Measurements from ENCODE around the gene ARID4B. TPM values are rescaled to one million over a fixed set of nuclear protein-coding genes. Genes with fewer than 3 reads are reported as not detected.
"Not testable (repeated sequence)": the region's sequence is repeated elsewhere in the genome, so short reads cannot be mapped to it uniquely, and the experiment has no call there.

ARID4B gene
- 23.8 TPM for polyA plus RNA-seq (2013, experiment 1 of 2)
- 23.5 TPM for polyA plus RNA-seq (2013, experiment 2 of 2)

DNA sequence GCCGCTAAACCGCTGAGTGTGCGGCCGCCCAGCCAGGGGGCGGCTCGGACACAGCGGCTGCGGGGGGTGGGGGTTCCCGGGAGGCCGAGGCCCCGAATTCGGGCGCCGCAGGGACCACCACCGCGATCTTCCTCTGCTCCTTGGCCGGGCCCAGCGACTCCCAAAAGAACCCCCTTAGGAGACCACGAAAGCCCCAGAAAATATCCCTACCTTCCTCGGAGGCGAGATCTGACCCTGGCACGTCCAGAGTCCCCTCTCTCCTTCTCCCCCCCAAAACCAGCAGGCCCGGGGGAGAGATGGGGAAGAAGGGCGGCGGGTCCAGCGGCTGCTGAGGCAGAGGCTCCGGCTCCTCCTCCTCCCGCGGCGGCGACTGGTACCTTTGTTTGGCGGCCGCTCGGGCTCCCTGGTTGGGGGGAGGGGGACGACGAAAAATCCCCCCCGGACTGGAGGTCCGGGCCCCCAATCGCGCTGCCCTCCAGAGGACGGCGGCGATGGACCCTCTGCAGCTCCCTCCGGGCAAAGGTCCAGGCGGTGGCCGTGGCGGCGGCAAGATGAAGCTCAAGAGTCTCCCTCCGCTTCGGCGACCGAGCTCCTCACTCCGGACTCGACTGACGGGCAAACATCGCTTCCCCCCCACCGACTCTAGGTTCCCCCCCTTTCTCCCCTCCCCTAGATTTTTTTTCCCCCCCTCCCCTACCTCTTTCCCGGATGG lies at the start of gene ARID4B:
Gene ARID4B, minus strand, starts transcription at position 621 of the 712 bp plus-strand sequence. CDS start 1,260 bp downstream, outside the sequence.
- H3K4me3 ChIP-seq (ENCODE audit: low read length): peak within 1 kb of the TSS; percentile 96
- H3K9me3 ChIP-seq (ENCODE audit: insufficient read depth, low read depth, low read length): no peaks in the 10 kb centered on the region
- H3K4me1 ChIP-seq (ENCODE audit: insufficient read depth, low read length): peaks cover 30% of the 10 kb centered on the region
- no peaks in the 10 kb centered on the region for H3K27me3 ChIP-seq (ENCODE audit: insufficient read depth, low read length)
- H3K36me3 ChIP-seq (ENCODE audit: insufficient read depth, low read length): peaks cover 24% of the 10 kb centered on the region
- peak within 1 kb of the TSS; percentile 97 for H3K27ac ChIP-seq (ENCODE audit: low read depth, low read length)
- under 1% methylated on average over 55 of the region's 58 CpGs for WGBS
- H3K9ac ChIP-seq (ENCODE audit: low read depth, low read length): peak within 1 kb of the TSS; percentile 95

- no peak overlapping the region for H3K27ac ChIP-seq (ENCODE audit: low read depth, low read length)
- H3K9ac ChIP-seq (ENCODE audit: low read depth, low read length): no peak overlapping the region
- no peak overlapping the region for H3K4me3 ChIP-seq (ENCODE audit: low read length)
- H3K4me1 ChIP-seq (ENCODE audit: insufficient read depth, low read length): no peaks in the 10 kb centered on the region
- no peaks in the 10 kb centered on the region for H3K27me3 ChIP-seq (ENCODE audit: insufficient read depth, low read length)
- 97% methylated on average over 6 of the region's 6 CpGs for WGBS
- H3K36me3 ChIP-seq (ENCODE audit: insufficient read depth, low read length): peaks cover 25% of the 10 kb centered on the region
- peaks cover under 1% of the 10 kb centered on the region; the same call in 1 of the 2 replicates for H3K9me3 ChIP-seq (ENCODE audit: insufficient read depth, low read depth, low read length)
Observed at GRCh38 chr1:235375919-235376605, 48.1 kb upstream of the ARID4B start.

DNA sequence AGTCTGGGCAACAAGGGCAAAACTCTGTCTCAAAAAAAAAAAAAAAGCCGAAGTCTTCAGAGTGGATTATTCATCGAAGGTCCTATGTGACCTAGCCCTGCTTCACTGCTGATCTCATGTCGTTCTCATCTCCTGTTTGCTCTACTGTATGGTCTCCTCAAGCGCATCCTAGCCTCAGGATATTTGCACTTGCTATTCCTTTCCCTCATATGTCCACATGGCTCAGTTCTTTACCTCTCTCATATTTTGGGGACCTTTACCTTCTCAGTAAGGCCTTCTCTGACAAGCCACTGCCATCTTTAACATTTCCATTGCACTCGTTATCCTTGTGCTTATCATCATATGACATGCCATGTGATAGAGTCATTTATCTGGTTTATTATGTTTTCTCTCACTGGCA lies 41.8 kb upstream of the ARID4B start:
- 94% methylated on average over 5 of the region's 5 CpGs for WGBS

DNA sequence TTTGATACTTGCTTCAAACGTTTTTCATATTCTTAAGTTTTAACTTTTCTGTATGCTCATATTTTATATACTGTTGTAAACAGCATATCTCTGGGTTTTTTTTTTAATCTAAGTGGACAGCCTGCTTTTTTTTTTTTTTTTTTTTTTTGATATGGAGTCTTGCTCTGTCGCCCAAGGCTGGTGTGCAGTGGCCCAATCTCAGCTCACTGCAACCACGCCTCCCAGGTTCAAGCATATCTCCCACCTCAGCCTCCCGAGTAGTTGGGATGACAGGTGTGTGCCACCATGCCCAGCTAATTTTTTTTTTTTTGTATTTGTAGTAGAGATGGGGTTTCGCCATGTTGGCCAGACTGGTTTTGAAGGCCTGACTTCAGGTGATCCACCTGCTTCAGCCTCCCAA lies 40.4 kb upstream of the ARID4B start:
- peaks cover 3% of the 10 kb centered on the region; the same call in 1 of the 2 replicates for H3K36me3 ChIP-seq (ENCODE audit: insufficient read depth, low read length)
- H3K9me3 ChIP-seq (ENCODE audit: insufficient read depth, low read depth, low read length): no peaks in the 10 kb centered on the region
- 0 out of 2 replicates have a peak overlapping the region, but pooled peaks have one; percentile 8 for H3K9ac ChIP-seq (ENCODE audit: low read depth, low read length)
- H3K27me3 ChIP-seq (ENCODE audit: insufficient read depth, low read length): no peaks in the 10 kb centered on the region
- no peaks in the 10 kb centered on the region for H3K4me1 ChIP-seq (ENCODE audit: insufficient read depth, low read length)
- H3K4me3 ChIP-seq (ENCODE audit: low read length): peak overlapping the region; percentile 79
- H3K27ac ChIP-seq (ENCODE audit: low read depth, low read length): no peak overlapping the region
- WGBS: 93% methylated on average over 4 of the region's 5 CpGs

More for the DNA sequence above, 41.8 kb upstream of the ARID4B start:
- Histone ChIP-seq H3K27me3 (ENCODE audit: insufficient read depth, low read length) (no peaks in the 10 kb centered on the region), H3K9me3 (ENCODE audit: insufficient read depth, low read depth, low read length) (no peaks in the 10 kb centered on the region), H3K9ac (ENCODE audit: low read depth, low read length) (no peak overlapping the region), H3K36me3 (ENCODE audit: insufficient read depth, low read length) (peaks cover 7% of the 10 kb centered on the region; the same call in 1 of the 2 replicates), H3K4me3 (ENCODE audit: low read length) (no peak overlapping the region), H3K4me1 (ENCODE audit: insufficient read depth, low read length) (no peaks in the 10 kb centered on the region), H3K27ac (ENCODE audit: low read depth, low read length) (no peak overlapping the region)

DNA sequence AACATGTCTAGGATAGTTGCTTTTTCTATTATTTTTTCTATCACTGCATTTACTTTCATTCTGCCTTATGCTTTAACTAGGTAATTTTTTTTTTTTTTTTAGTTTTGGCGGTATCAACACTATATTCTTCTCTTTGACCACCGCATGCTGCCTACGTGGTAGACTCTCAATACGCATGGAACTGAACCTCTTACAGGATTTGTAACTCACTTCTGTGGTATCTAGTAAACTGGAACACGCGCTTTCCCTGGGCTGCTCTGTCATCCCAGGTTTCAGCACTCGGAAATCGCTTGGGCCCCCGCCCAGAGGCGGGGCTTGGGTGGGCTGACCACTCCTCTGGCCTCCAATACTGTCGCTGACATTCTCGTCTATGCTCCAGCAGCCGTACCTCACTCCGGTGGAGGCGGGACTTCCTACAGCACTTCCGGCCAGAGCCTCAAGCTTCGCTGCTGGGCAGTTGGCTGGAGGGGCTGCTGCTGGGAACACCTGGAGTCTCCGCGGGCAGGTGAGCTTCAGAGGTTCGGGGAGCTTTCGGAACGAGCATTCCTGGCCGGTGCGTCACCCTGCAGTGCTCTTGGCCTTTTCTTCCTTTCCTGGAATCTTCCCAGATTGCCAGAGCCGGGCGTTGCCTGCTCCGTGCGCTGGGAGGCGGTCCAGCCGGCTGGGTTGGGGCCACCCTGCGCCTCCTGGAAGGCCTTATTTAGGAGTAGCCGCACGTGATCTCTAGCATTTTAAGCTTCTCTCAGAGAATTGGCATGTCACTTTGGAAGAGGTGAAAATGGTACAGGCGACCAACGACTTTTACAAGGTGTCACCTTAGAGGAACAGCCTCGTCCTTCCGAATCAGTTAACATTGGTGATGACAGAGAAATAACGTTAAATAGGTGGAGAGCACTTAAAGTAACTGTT lies 39.3 kb upstream of the ARID4B start, which contains the start of gene TBCE:
Gene TBCE, plus strand, starts transcription at position 428 of the 909 bp plus-strand sequence. CDS start 12,623 bp downstream, outside the sequence.
- under 1% methylated on average over 38 of the region's 38 CpGs for WGBS
- H3K4me1 ChIP-seq (ENCODE audit: insufficient read depth, low read length): no peaks in the 10 kb centered on the region
- H3K9ac ChIP-seq (ENCODE audit: low read depth, low read length): peak within 1 kb of the TSS; percentile 76
- peaks cover 2% of the 10 kb centered on the region; the same call in 1 of the 2 replicates for H3K36me3 ChIP-seq (ENCODE audit: insufficient read depth, low read length)
- H3K27ac ChIP-seq (ENCODE audit: low read depth, low read length): peak within 1 kb of the TSS; percentile 89; the same call in 1 of the 2 replicates
- no peaks in the 10 kb centered on the region for H3K9me3 ChIP-seq (ENCODE audit: insufficient read depth, low read depth, low read length)
- H3K4me3 ChIP-seq (ENCODE audit: low read length): peak within 1 kb of the TSS; percentile 79
- no peaks in the 10 kb centered on the region for H3K27me3 ChIP-seq (ENCODE audit: insufficient read depth, low read length)

GRCh38 chr1:235366286-235366685 lies 38.3 kb upstream of the ARID4B start:
- Histone ChIP-seq H3K9ac (ENCODE audit: low read depth, low read length) (no peak overlapping the region), H3K27ac (ENCODE audit: low read depth, low read length) (no peak overlapping the region), H3K4me3 (ENCODE audit: low read length) (no peak overlapping the region), H3K36me3 (ENCODE audit: insufficient read depth, low read length) (no peaks in the 10 kb centered on the region), H3K9me3 (ENCODE audit: insufficient read depth, low read depth, low read length) (no peaks in the 10 kb centered on the region), H3K4me1 (ENCODE audit: insufficient read depth, low read length) (no peaks in the 10 kb centered on the region), H3K27me3 (ENCODE audit: insufficient read depth, low read length) (no peaks in the 10 kb centered on the region)
- WGBS: 88% methylated on average over 5 of the region's 5 CpGs

- not testable (repeated sequence) for H3K36me3 ChIP-seq (ENCODE audit: insufficient read depth, low read length); H3K9me3 ChIP-seq (ENCODE audit: insufficient read depth, low read depth, low read length); H3K4me3 ChIP-seq (ENCODE audit: low read length); H3K27ac ChIP-seq (ENCODE audit: low read depth, low read length); H3K9ac ChIP-seq (ENCODE audit: low read depth, low read length); H3K4me1 ChIP-seq (ENCODE audit: insufficient read depth, low read length); H3K27me3 ChIP-seq (ENCODE audit: insufficient read depth, low read length)
- WGBS: 93% methylated on average over 8 of the region's 9 CpGs
Observed at GRCh38 chr1:235364189-235364588, 36.2 kb upstream of the ARID4B start.

- H3K9ac ChIP-seq (ENCODE audit: low read depth, low read length): no peak overlapping the region
- H3K27ac ChIP-seq (ENCODE audit: low read depth, low read length): no peak overlapping the region
- H3K9me3 ChIP-seq (ENCODE audit: insufficient read depth, low read depth, low read length): no peaks in the 10 kb centered on the region
- no peaks in the 10 kb centered on the region for H3K27me3 ChIP-seq (ENCODE audit: insufficient read depth, low read length)
- no peak overlapping the region for H3K4me3 ChIP-seq (ENCODE audit: low read length)
- 88% methylated on average over 3 of the region's 3 CpGs for WGBS
- H3K4me1 ChIP-seq (ENCODE audit: insufficient read depth, low read length): peaks cover 5% of the 10 kb centered on the region; the same call in 1 of the 2 replicates
- H3K36me3 ChIP-seq (ENCODE audit: insufficient read depth, low read length): no peaks in the 10 kb centered on the region
Observed at GRCh38 chr1:235358899-235359298, 30.9 kb upstream of the ARID4B start.

GRCh38 chr1:235357485-235358373 lies 29.8 kb upstream of the ARID4B start:
- H3K4me1 ChIP-seq (ENCODE audit: insufficient read depth, low read length): peaks cover 5% of the 10 kb centered on the region; the same call in 1 of the 2 replicates
- 82% methylated on average over 11 of the region's 11 CpGs for WGBS
- no peaks in the 10 kb centered on the region for H3K9me3 ChIP-seq (ENCODE audit: insufficient read depth, low read depth, low read length)
- no peak overlapping the region for H3K27ac ChIP-seq (ENCODE audit: low read depth, low read length)
- H3K36me3 ChIP-seq (ENCODE audit: insufficient read depth, low read length): no peaks in the 10 kb centered on the region
- H3K9ac ChIP-seq (ENCODE audit: low read depth, low read length): no peak overlapping the region
- H3K4me3 ChIP-seq (ENCODE audit: low read length): no peak overlapping the region
- H3K27me3 ChIP-seq (ENCODE audit: insufficient read depth, low read length): no peaks in the 10 kb centered on the region

GRCh38 chr1:235351898-235352297 lies 23.9 kb upstream of the ARID4B start:
- no peak overlapping the region for H3K9ac ChIP-seq (ENCODE audit: low read depth, low read length)
- no peaks in the 10 kb centered on the region for H3K36me3 ChIP-seq (ENCODE audit: insufficient read depth, low read length)
- no peak overlapping the region for H3K27ac ChIP-seq (ENCODE audit: low read depth, low read length)
- no peaks in the 10 kb centered on the region for H3K4me1 ChIP-seq (ENCODE audit: insufficient read depth, low read length)
- WGBS: 76% methylated on average over 3 of the region's 3 CpGs
- no peak overlapping the region for H3K4me3 ChIP-seq (ENCODE audit: low read length)
- H3K27me3 ChIP-seq (ENCODE audit: insufficient read depth, low read length): no peaks in the 10 kb centered on the region
- no peaks in the 10 kb centered on the region for H3K9me3 ChIP-seq (ENCODE audit: insufficient read depth, low read depth, low read length)
